GM10266 (cell line): Measurements from ENCODE around the gene SNX27.

Experiments used
- DNase-seq: peaks from one replicate; pipeline ENCODE4 v3.0.0; 2012; ENCODE audit errors: extremely low spot score
- CTCF ChIP-seq: IDR thresholded peaks from 2 replicates; pipeline ENCODE4 v1.5.1; 2012; ENCODE audit warnings: mild to moderate bottlenecking, low read depth; ENCODE audit not compliant: control insufficient read depth, insufficient read depth; ENCODE audit errors: missing control alignments

Gene SNX27

GRCh38 chr1:151584780-151585179 lies 27.1 kb upstream of the SNX27 start:
- no peak for TF ChIP-seq CTCF
- no peak for DNase-seq

- TF ChIP-seq CTCF, result no peak
- no peak for DNase-seq
Observed at GRCh38 chr1:151585622-151586021, 26.2 kb upstream of the SNX27 start.

- DNase-seq, result no peak
- TF ChIP-seq CTCF, result no peak
Observed at GRCh38 chr1:151590961-151591360, 20.9 kb upstream of the SNX27 start.

DNA sequence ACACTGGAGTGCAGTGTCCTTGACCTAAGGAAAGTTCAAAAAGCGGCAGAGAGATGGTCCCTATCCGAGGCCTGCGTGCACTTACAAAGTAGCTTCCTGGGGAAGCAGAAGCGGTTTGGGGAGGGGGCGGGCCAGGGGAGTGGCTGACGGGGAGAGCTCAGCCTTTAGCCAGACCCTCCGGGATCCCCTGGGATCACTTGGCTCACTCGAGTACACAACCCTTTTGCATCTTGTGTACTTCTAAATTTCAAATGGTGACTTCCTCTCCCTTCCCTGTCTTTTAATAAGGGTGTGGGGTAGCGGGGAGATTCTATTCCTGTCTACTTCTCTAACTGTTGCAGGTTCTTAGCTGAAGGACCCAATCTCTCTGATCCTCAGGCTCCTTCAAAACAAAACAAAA lies 18.1 kb upstream of the SNX27 start:
- TF ChIP-seq CTCF, result no peak
- DNase-seq, result no peak

DNA sequence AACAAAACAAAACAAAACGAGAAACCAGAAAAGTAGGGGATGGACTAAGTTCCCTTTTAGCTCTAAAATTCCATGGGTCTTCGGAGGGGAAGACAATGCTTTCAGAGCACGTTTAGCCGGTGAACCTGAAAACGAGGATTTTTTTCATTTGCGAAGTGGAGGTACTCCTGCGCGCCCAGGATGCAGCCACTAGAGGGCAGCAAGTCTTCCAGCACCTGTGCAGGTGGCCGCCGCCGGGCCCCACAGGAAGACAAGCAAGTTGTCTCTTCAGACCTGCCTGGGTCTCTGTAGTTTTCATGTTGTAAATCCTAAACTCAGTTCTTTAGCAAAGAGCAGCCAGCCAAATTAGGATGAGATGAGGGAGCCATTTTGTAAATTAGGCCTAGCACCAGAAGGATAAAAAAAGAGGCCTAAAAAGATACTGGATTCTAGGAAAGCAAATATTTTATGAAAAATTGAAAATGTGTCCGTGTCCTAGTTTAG lies 17.7 kb upstream of the SNX27 start:
- DNase-seq, result peak; percentile 88
- TF ChIP-seq CTCF, result peak; percentile 96

- DNase-seq, result no peak
- no peak for TF ChIP-seq CTCF
Observed at GRCh38 chr1:151596166-151596953, 15.5 kb upstream of the SNX27 start.

GRCh38 chr1:151602550-151602949 lies 9.3 kb upstream of the SNX27 start:
- peak; percentile 10 for DNase-seq

DNA sequence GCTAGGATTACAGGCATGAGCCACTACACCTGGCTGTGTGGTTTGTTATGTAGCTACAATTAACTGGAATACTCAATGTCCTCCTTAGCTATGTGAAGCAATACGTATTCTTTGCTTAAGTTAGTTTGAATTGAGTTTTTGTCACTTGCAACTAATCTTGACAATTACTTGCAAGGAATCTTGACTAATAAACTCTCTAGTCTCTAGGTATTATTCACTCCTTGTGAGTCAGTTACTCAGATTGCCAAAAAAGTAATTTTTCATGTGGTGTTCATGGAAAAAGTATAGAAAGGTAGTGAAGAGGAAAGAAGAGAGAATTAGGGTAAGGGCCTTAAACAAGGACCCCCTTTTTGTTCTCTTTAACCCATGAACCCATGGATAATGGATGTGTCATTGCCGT lies 7.6 kb upstream of the SNX27 start:
- DNase-seq, result no peak
- no peak for TF ChIP-seq CTCF
